AG08396 (cell line): ENCODE results near the gene MRPS18B.

Experiments
- DNase-seq: peaks from one replicate; pipeline ENCODE4 v3.0.0; 2012; ENCODE audit warnings: low spot score, mixed read lengths

The MRPS18B gene

GRCh38 chr6:30603961-30604360, 13.7 kb upstream of the MRPS18B start:
- no peak for DNase-seq

- no peak for DNase-seq
Observed at GRCh38 chr6:30610065-30610464, 7.6 kb upstream of the MRPS18B start.

GRCh38 chr6:30611150-30611855, 6.3 kb upstream of the MRPS18B start:
- no peak for DNase-seq

- no peak for DNase-seq
Observed at GRCh38 chr6:30611856-30612194, 5.8 kb upstream of the MRPS18B start.

GRCh38 chr6:30612213-30612612, 5.4 kb upstream of the MRPS18B start:
- DNase-seq = no peak

- DNase-seq = peak; percentile 45
Observed at GRCh38 chr6:30612687-30613248, 4.9 kb upstream of the MRPS18B start.

- no peak for DNase-seq
Observed at GRCh38 chr6:30613251-30614043, 4.2 kb upstream of the MRPS18B start.

- no peak for DNase-seq
Observed at GRCh38 chr6:30614044-30614842, 3.4 kb upstream of the MRPS18B start.

- peak; percentile 85 for DNase-seq
Observed at GRCh38 chr6:30614843-30615218, 2.8 kb upstream of the MRPS18B start.

- no peak for DNase-seq
Observed at GRCh38 chr6:30615219-30615957, 2.3 kb upstream of the MRPS18B start.

- DNase-seq = no peak
Observed at GRCh38 chr6:30615958-30616810, 1.5 kb upstream of the MRPS18B start.

- peak; percentile 93 for DNase-seq
Observed at GRCh38 chr6:30616811-30617564, 652 bp upstream of the MRPS18B start, which contains the start of gene PPP1R10. TSS of gene PPP1R10 (minus strand) at chr6:30617243. CDS start at chr6:30609944, 7,299 bp downstream.

GRCh38 chr6:30618270-30618797, 694 bp downstream of the MRPS18B start:
- DNase-seq = no peak

GRCh38 chr6:30619561-30619960, 1.9 kb downstream of the MRPS18B start:
- no peak for DNase-seq

GRCh38 chr6:30625511-30625910, 7.9 kb downstream of the MRPS18B start:
- DNase-seq = no peak

GRCh38 chr6:30626484-30627366, 9.1 kb downstream of the MRPS18B start, which contains the start of gene ATAT1:
TSS of gene ATAT1 (plus strand) at chr6:30626874.
- peak; percentile 87 for DNase-seq

GRCh38 chr6:30635834-30636233, 18.2 kb downstream of the MRPS18B start:
- no peak for DNase-seq

- DNase-seq = no peak
Observed at GRCh38 chr6:30640481-30640880, 22.8 kb downstream of the MRPS18B start.

- DNase-seq = no peak
Observed at GRCh38 chr6:30641048-30641447, 23.4 kb downstream of the MRPS18B start.
